ENCODE data around the gene NR4A3. TPM values are rescaled to one million over a fixed set of nuclear protein-coding genes. Genes with fewer than 3 reads are reported as not detected.

The NR4A3 gene
- total RNA-seq, 4 donors from 2014 or later, result 2.9 to 8.8 (median 4.5) TPM

DNA sequence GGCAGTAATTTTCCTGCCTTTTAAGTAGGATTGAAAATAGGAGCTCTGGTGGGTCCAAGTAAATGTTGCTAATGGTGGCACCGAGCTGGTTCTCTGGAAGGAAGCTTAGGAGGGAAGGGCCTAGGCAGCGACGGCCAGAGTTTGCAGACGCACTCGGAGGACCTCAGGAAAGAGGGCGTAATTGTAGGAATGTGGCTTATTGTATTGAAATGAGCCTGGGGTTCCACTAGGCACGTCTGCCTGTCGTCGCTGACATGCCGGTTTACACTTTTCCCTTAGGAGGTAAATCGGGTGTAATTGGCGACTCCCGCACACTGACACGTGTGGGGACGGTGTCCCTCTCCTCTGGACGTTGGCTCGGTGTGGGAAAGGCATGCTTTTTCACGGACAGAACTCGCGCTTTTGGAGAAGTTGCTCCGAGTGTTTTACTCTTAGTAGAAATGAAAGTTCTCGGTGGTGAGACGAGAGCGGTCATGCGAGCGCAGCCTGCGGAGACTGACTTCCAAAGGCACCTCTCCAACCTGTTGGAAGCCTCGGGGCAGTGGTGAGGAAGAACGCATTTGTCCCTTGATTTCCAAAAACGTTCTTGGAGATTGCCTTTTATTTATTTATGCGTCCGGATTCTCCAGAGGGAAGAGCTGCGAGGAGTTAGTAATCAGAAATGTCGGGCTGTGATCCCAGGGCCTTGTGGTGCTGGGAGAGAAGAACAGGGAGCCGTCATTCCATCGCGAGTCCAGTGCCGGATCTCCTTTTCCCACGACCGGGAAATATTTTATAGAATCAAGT lies 1.3 kb downstream of the NR4A3 start:
- TF ChIP-seq CTCF (IDR thresholded peaks at IDR 0.05; ENCODE audit: low read depth), result no peak

DNA sequence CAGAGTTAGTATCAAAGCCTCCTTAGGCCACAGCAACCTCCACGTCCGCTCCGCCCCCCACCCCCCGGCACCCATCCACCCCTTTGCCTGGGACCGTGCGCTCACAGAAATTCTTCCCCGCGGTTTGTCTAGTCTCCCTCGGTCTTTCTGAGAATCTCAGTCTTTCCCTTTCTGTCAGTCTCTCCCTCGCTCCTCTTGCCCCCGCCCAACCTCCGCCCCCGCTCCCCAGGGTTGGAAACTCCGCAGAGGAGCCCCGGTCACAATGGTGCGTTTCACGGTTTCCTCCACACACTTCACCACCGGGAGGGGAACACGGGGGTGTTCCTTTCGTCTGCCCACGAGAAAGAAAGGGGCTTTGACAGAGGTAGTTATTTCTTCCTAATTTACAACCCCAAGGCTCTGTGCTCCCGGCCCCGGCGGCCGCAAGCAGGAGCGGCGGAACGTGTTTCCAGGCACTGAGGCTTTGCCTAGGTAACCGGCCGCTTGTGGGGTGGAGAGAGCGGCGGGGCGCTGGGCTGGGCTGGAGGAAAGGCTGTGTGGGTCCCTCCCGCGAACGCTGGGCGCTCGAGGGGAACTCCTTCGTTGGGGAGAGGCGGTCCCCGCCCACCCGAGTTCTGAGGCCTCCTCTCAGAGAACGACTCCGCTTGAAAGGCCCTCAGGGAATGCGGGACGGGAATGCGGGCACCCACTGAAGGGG lies 2.1 kb downstream of the NR4A3 start:
- TF ChIP-seq CTCF (IDR thresholded peaks at IDR 0.05; ENCODE audit: low read depth), result no peak

DNA sequence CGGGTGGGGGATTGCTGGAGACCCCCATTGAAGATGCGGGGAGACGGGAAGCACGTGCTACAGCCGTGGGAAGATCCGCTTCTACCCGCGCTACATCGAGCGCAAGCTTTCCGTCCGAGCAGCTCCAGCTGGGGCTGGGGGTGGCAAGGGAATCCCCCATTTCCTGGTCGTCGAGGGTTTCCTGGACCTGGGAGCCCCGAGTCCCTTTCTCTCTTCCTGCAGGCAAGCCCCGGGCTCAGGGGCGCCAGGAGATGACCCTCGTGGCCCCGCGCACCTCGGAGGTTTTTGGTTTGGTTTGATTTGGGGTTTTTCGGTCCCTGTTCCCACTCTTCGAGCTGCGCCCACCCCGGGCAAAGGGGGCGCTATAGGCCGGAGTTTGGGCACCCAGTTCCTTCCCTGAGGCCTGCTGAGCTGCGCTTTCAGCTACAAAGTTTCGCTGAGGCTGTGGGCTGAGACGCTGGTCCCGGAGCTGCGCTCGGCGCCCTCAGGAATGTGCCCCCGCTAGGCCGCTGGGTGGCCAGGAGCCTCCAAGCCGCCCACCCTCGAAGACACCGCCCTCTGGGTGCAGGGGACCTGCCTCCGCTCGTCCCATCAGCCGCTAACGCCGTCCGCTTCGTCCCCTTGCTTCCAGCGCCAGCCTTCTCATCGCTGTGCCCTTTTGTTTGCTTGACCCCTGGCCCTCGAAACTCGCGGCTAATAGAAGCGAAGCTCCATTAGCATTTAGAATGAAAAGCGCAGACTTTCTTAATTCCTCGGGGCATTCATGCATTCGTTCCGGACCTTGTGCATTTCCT lies 2.9 kb downstream of the NR4A3 start:
- no peak for TF ChIP-seq CTCF (IDR thresholded peaks at IDR 0.05; ENCODE audit: low read depth)

DNA sequence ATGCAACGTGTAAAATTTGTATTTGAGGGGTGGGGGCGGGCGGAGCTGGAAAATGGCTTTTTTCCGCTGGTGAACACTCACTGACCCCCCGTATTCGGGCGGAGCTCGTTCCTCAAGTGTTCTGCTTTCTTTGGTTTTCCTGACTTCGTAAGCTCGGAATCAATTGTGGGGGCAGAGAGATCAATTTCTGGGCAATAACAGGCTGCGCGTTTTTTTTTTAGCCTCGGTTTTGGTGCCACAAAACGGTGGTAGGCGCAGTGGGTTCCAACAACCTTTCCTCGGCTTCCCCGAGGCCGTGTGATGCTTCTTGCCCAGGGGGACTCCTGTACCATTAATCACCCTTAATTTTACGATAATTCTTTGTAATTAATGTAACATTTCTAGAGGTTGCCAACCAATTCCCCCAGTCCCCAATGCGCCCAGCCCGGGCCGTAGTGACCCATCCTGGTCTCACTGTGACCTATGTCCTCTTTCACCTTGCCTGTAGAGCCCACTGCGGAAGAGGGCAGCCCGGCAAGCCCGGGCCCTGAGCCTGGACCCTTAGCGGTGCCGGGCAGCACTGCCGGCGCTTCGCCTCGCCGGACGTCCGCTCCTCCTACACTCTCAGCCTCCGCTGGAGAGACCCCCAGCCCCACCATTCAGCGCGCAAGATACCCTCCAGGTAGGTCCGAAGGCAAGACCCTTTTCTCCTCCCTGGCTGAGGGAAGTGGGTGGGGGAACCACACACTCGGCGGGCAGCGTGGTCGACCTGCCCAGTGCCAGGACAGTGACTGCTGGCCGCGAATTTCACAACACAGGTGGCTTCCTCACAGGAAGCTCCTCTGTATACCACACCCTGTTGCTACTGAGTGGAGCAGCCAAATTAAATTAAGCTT lies 3.7 kb downstream of the NR4A3 start:
- TF ChIP-seq CTCF (IDR thresholded peaks at IDR 0.05; ENCODE audit: low read depth), result no peak

- TF ChIP-seq CTCF (IDR thresholded peaks at IDR 0.05; ENCODE audit: low read depth), result no peak
Observed at GRCh38 chr9:99826579-99826978, 4.9 kb downstream of the NR4A3 start.

- no peak for TF ChIP-seq CTCF (IDR thresholded peaks at IDR 0.05; ENCODE audit: low read depth)
Observed at GRCh38 chr9:99827244-99827643, 5.6 kb downstream of the NR4A3 start.

All from subcutaneous adipose tissue (tissue), 4 donors.